Measurements from ENCODE around the gene LMAN1.

LMAN1 gene

DNA sequence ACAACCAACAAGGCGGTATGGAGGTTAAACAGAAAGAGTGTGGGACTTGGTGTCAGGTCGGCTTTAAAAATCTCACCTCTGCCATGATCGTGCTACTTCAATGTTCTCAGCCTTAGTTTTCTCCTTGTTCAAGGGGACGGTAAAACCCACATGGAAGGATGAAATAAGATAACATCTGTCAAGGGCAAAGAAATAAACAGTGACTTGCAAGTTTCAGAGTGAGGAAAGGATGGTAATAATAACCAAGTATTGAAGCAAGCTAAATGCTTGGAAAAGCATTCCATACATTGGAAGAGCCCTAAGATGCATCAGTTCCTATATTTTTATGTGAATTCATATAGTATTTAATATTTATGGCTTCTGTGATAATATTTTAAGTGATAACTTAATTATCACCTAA lies 29.8 kb upstream of the LMAN1 start:
- no peak overlapping the region for H3K4me3 ChIP-seq (ENCODE audit: low read depth, low read length)
- CTCF ChIA-PET: interaction anchor here (0.8 to 3.4 kb wide), 4 partner anchors 9 to 140 kb away, joined by 3 to 21 read pairs (median 12); no protein-coding TSS in a partner anchor
- TF ChIP-seq, protein P1, sequence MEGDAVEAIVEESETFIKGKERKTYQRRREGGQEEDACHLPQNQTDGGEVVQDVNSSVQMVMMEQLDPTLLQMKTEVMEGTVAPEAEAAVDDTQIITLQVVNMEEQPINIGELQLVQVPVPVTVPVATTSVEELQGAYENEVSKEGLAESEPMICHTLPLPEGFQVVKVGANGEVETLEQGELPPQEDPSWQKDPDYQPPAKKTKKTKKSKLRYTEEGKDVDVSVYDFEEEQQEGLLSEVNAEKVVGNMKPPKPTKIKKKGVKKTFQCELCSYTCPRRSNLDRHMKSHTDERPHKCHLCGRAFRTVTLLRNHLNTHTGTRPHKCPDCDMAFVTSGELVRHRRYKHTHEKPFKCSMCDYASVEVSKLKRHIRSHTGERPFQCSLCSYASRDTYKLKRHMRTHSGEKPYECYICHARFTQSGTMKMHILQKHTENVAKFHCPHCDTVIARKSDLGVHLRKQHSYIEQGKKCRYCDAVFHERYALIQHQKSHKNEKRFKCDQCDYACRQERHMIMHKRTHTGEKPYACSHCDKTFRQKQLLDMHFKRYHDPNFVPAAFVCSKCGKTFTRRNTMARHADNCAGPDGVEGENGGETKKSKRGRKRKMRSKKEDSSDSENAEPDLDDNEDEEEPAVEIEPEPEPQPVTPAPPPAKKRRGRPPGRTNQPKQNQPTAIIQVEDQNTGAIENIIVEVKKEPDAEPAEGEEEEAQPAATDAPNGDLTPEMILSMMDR (IDR thresholded peaks at IDR 0.05; ENCODE audit: insufficient read depth, low read length, missing control alignments): no peak
- no peak for DNase-seq (ENCODE audit: low read depth, low spot score)
- POLR2A ChIA-PET: no interaction called here

DNA sequence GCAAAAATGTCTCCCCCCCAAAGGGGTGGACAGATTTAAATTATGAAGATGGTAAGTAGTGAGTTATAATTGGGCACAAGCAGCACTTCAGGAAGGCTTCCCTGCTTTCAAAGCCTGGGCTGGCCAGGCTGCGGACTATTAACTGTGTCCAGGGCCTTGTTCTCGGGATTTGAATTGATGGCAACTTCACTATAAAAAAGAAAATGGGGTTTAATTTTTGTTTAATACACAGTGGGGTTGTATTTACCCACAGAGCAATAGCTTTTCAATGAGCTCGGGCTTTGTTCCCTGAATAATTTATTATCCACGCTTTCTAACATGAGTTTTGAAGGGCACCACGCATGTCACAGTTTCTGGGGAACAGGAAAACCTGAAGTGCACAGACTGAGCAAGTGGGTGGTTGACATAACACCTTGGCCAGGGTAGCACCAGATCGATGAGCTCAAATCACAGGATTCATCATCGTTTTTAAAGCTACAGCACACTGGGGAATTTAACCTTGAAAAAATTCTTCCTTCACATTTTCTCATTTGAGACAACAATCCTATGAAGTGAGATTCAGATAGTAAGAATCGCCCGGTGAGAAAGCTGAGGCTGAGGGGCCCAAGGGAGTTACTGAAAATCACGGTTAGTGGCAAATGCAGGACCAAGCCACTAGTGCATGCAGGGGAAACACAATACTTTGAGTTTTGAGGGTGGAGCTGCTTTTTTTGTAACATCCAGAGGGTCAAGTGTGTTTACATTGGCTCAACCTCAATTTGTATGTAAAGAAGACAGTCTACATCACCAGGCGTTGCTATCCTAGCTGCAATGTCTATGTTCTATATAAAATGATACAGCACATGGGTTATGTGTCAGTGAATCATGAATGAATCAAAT lies 28.9 kb upstream of the LMAN1 start:
- no peak overlapping the region for H3K4me3 ChIP-seq (ENCODE audit: low read depth, low read length)
- TF ChIP-seq, protein P1 (IDR thresholded peaks at IDR 0.05; ENCODE audit: insufficient read depth, low read length, missing control alignments): no peak
- no peak for DNase-seq (ENCODE audit: low read depth, low spot score)
- ChIA-PET CTCF (interaction anchor here (1.4 to 3.4 kb wide), 4 partner anchors 14 to 139 kb away, joined by 4 to 21 read pairs (median 17); no protein-coding TSS in a partner anchor), POLR2A (no interaction called here)

DNA sequence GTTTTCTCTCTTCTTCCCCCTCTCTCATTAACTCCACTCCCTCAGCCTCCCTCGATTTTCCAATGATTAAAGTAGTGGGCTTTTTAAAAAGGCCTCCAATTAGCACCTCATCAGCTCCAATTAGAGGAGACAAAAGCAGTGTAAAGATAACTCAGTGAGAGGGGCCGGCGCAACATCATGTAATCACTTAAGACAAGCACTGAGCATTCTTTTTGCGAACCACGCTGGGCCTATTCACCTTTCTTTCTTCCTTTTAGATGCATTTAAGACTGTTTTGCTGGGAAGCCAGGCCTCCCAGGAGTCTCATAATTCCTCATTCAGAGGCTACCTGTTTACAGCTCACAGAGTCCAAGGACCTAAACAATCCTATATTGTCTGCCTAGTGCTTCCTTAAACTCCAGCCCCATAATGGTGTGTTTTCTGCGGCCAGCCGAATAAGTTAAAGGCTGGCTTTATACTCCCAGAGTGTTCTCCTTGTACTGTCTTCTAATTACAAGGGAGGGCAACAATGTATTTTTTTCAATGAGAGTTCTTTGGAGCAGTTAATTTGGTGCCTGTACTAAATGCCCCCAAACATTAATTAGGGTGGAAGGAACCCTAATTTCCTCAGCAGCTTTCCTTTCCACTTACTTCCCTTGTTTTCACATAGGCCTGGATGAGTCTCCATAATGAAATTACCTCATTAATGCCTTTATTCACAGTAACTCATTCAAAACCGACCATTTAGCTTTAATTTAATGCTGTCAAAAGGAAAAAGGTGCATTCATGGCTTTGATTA lies 28.0 kb upstream of the LMAN1 start:
- TF ChIP-seq, protein P1 (IDR thresholded peaks at IDR 0.05; ENCODE audit: insufficient read depth, low read length, missing control alignments): no peak
- ChIA-PET POLR2A (no interaction called here), CTCF (interaction anchor here (0.7 to 3.4 kb wide), 4 partner anchors 15 to 138 kb away, joined by 3 to 21 read pairs (median 9); no protein-coding TSS in a partner anchor)
- DNase-seq (ENCODE audit: low read depth, low spot score): no peak
- no peak overlapping the region for H3K4me3 ChIP-seq (ENCODE audit: low read depth, low read length)

DNA sequence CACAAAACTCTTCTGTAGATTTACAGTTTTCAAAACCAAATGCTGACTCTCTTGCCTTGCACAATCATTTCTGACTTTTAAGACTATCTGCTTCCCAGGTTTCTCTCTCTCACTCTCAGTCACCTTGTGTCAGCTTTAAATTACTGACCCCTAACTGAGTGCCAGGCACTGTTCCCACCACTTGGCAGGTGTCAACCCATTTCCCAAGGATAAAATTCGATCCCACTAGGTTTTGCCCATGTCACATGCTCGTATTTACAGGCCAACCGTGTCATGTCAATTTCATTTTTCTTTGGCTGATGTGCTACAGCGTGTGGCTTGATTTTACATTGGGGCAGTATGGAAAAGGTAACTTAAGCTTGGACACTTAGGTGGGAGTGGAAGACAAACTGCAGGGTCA lies 26.1 kb upstream of the LMAN1 start:
- POLR2A ChIA-PET: no interaction called here
- CTCF ChIA-PET: interaction anchor here (2.9 kb wide), 1 partner anchor 18 kb away, joined by 24 read pairs; no protein-coding TSS in a partner anchor
- TF ChIP-seq, protein P1 (IDR thresholded peaks at IDR 0.05; ENCODE audit: insufficient read depth, low read length, missing control alignments): no peak
- DNase-seq (ENCODE audit: low read depth, low spot score): no peak
- H3K4me3 ChIP-seq (ENCODE audit: low read depth, low read length): no peak overlapping the region

DNA sequence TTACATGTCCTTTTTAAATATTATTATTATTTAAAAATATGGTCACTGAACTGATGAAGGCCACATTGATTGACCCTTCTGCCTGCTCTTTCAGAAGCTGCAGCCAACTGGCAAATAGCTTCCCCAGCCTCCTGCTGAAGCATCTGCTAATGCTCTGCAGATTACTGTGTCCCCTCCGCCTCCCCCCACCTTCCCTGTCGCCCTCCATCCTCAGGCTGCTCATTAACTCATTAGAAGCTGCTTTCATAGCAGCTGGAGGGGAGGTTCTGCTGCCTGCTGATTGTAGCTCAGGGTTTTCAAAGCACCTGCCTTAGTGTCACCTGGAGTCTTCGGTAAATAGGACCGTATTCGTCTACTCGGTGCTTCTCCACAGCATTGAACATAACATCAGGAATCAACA lies 24.8 kb upstream of the LMAN1 start:
- TF ChIP-seq, protein P1 (IDR thresholded peaks at IDR 0.05; ENCODE audit: insufficient read depth, low read length, missing control alignments): no peak
- no peak overlapping the region for H3K4me3 ChIP-seq (ENCODE audit: low read depth, low read length)
- no peak for DNase-seq (ENCODE audit: low read depth, low spot score)
- CTCF ChIA-PET: interaction anchor here (0.6 to 2.9 kb wide), 5 partner anchors 13 to 135 kb away, joined by 3 to 24 read pairs (median 4); no protein-coding TSS in a partner anchor
- POLR2A ChIA-PET: no interaction called here

DNA sequence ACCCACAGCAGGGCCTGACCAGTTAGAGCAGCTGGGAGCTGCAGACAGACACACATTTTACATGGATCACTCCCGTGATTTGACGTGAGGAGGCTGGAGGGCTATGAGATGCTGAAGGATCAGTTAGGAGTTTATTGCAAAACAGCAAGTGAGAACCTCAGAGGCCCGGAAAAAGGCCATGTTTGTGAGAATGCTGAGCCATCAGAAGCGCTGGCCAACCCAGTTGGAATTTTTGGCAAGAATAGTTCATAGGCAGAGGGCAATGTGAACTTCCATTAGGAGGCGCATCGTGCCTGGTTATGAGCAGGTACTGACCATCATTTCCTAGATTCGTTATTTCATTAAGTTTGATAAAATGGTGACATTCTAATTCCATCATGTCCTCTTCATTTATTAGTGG lies 23.3 kb upstream of the LMAN1 start:
- H3K4me3 ChIP-seq (ENCODE audit: low read depth, low read length): no peak overlapping the region
- no peak for DNase-seq (ENCODE audit: low read depth, low spot score)
- TF ChIP-seq, protein P1 (IDR thresholded peaks at IDR 0.05; ENCODE audit: insufficient read depth, low read length, missing control alignments): no peak
- POLR2A ChIA-PET: no interaction called here
- CTCF ChIA-PET: interaction anchor here (1.2 to 2.9 kb wide), 3 partner anchors 20 to 134 kb away, joined by 7 to 24 read pairs (median 8); no protein-coding TSS in a partner anchor

Measured in AG04449 (cell line).